Mammary epithelial cell (primary cell): ENCODE data around the gene PAK4.

Source experiments
- CTCF ChIP-seq, 2 donors: IDR thresholded peaks in 1 of 2; conservative IDR thresholded peaks in 1 of 2; 2 replicates each; pipeline ENCODE4 v1.5.1; 2011 to 2012; ENCODE audit warnings: inconsistent platforms in 2 of 2, low read length in 2 of 2, mild to moderate bottlenecking in 2 of 2, control low read depth in 1 of 2, low read depth in 1 of 2; ENCODE audit not compliant: insufficient read depth in 1 of 2; ENCODE audit errors: extremely low read depth in 1 of 2
- EZH2 ChIP-seq: IDR thresholded peaks from 2 replicates; pipeline ENCODE4 v1.6.1; 2012; ENCODE audit warnings: low read length, inconsistent platforms, borderline replicate concordance

GRCh38 chr19:39150235-39150634 lies 24.6 kb downstream of the PAK4 start:
- no peak for TF ChIP-seq EZH2
- TF ChIP-seq CTCF (conservative IDR thresholded peaks at IDR 0.05 in 1 of 2, IDR thresholded peaks at IDR 0.05 in 1 of 2; ENCODE audit: extremely low read depth in 1 of 2, insufficient read depth in 1 of 2, low read depth in 1 of 2, low read length in 2 of 2), result no peak
